Neural crest cell (in vitro differentiated cells): ENCODE measurements around the gene GLTP. TPM values are rescaled to one million over a fixed set of nuclear protein-coding genes. Genes with fewer than 3 reads are reported as not detected.
"Not testable (repeated sequence)": the region's sequence is repeated elsewhere in the genome, so short reads cannot be mapped to it uniquely, and the experiment has no call there.

Experiments
- DNase-seq: peaks from one replicate; pipeline ENCODE4 v3.0.0; 2021; ENCODE audit warnings: low read depth, mixed read lengths, low spot score
- H3K27ac Mint-ChIP-seq: one replicate; pipeline ENCODE4 v1.8.0; 2021; ENCODE audit warnings: mild to moderate bottlenecking, mixed read lengths; ENCODE audit not compliant: unreplicated experiment
- H3K27me3 Mint-ChIP-seq: 2 replicates; pipeline ENCODE4 v1.8.0; 2021; ENCODE audit warnings: low read depth, mild to moderate bottlenecking, mixed read lengths
- H3K36me3 Mint-ChIP-seq: 2 replicates; pipeline ENCODE4 v1.8.0; 2021; ENCODE audit warnings: low read depth, mild to moderate bottlenecking, mixed read lengths
- H3K4me1 Mint-ChIP-seq: 2 replicates; pipeline ENCODE4 v1.8.0; 2021; ENCODE audit warnings: mixed read lengths
- H3K4me3 Mint-ChIP-seq: one replicate; pipeline ENCODE4 v1.8.0; 2021; ENCODE audit warnings: mild to moderate bottlenecking, mixed read lengths
- H3K9me3 Mint-ChIP-seq: 2 replicates; pipeline ENCODE4 v1.8.0; 2021; ENCODE audit warnings: mixed read lengths
- CTCF ChIP-seq: fragments of 200-600 bp; sonication (generic); conservative IDR thresholded peaks from 2 replicates; pipeline ENCODE4 v1.5.0; 2021; ENCODE audit warnings: antibody characterized with exemption, mild to moderate bottlenecking
- total RNA-seq: library from RNA; stranded (reverse); gene quantifications from 2 replicates; pipeline ENCODE4 v1.2.1, GENCODE V29; 2021

Gene GLTP
- total RNA-seq, 1 donor from 2014 or later: 34.0 TPM

- Mint-ChIP-seq H3K27ac (no peak overlapping the region), H3K4me3 (no peak overlapping the region), H3K27me3 (no peaks in the 10 kb centered on the region), H3K9me3 (no peaks in the 10 kb centered on the region), H3K4me1 (peaks cover 14% of the 10 kb centered on the region), H3K36me3 (no peaks in the 10 kb centered on the region)
- no peak for DNase-seq
- no peak for TF ChIP-seq CTCF
Measured at GRCh38 chr12:109857715-109858114, 22.6 kb downstream of the GLTP start.

- Mint-ChIP-seq H3K27ac (peak overlapping the region; percentile 50), H3K4me1 (peaks cover 4% of the 10 kb centered on the region), H3K9me3 (no peaks in the 10 kb centered on the region), H3K27me3 (no peaks in the 10 kb centered on the region), H3K4me3 (no peak overlapping the region), H3K36me3 (no peaks in the 10 kb centered on the region)
- DNase-seq: no peak
- no peak for TF ChIP-seq CTCF
Measured at GRCh38 chr12:109855377-109855776, 25.0 kb downstream of the GLTP start.

GRCh38 chr12:109850518-109850917, 29.8 kb downstream of the GLTP start:
- not testable (repeated sequence) for H3K27ac Mint-ChIP-seq, H3K4me1 Mint-ChIP-seq, H3K4me3 Mint-ChIP-seq, H3K36me3 Mint-ChIP-seq, DNase-seq, H3K27me3 Mint-ChIP-seq, H3K9me3 Mint-ChIP-seq

GRCh38 chr12:109847142-109847735, 33.1 kb downstream of the GLTP start:
- H3K4me3 Mint-ChIP-seq: no peak overlapping the region
- H3K27me3 Mint-ChIP-seq: no peaks in the 10 kb centered on the region
- H3K27ac Mint-ChIP-seq: no peak overlapping the region
- peaks cover 5% of the 10 kb centered on the region for H3K4me1 Mint-ChIP-seq
- no peak for TF ChIP-seq CTCF
- H3K9me3 Mint-ChIP-seq: no peaks in the 10 kb centered on the region
- H3K36me3 Mint-ChIP-seq: peaks cover 2% of the 10 kb centered on the region
- no peak for DNase-seq

GRCh38 chr12:109845824-109846205, 34.5 kb downstream of the GLTP start:
- H3K36me3 Mint-ChIP-seq: peaks cover 2% of the 10 kb centered on the region
- no peaks in the 10 kb centered on the region for H3K27me3 Mint-ChIP-seq
- H3K27ac Mint-ChIP-seq: no peak overlapping the region
- H3K4me3 Mint-ChIP-seq: no peak overlapping the region
- peaks cover 5% of the 10 kb centered on the region for H3K4me1 Mint-ChIP-seq
- DNase-seq: no peak
- TF ChIP-seq CTCF: no peak
- H3K9me3 Mint-ChIP-seq: no peaks in the 10 kb centered on the region

GRCh38 chr12:109844983-109845823, 35.1 kb downstream of the GLTP start:
- no peaks in the 10 kb centered on the region for H3K27me3 Mint-ChIP-seq
- H3K27ac Mint-ChIP-seq: no peak overlapping the region
- H3K9me3 Mint-ChIP-seq: no peaks in the 10 kb centered on the region
- H3K4me1 Mint-ChIP-seq: peaks cover 11% of the 10 kb centered on the region
- peak; percentile 99 for TF ChIP-seq CTCF
- peak; percentile 97 for DNase-seq
- peaks cover 2% of the 10 kb centered on the region for H3K36me3 Mint-ChIP-seq
- no peak overlapping the region for H3K4me3 Mint-ChIP-seq
